ENCODE results near the gene ZFTA.

GRCh38 chr11:63813035-63813562, 44.5 kb upstream of the ZFTA start, which contains the start of gene SPINDOC:
- TF ChIP-seq, protein P1, sequence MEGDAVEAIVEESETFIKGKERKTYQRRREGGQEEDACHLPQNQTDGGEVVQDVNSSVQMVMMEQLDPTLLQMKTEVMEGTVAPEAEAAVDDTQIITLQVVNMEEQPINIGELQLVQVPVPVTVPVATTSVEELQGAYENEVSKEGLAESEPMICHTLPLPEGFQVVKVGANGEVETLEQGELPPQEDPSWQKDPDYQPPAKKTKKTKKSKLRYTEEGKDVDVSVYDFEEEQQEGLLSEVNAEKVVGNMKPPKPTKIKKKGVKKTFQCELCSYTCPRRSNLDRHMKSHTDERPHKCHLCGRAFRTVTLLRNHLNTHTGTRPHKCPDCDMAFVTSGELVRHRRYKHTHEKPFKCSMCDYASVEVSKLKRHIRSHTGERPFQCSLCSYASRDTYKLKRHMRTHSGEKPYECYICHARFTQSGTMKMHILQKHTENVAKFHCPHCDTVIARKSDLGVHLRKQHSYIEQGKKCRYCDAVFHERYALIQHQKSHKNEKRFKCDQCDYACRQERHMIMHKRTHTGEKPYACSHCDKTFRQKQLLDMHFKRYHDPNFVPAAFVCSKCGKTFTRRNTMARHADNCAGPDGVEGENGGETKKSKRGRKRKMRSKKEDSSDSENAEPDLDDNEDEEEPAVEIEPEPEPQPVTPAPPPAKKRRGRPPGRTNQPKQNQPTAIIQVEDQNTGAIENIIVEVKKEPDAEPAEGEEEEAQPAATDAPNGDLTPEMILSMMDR (IDR thresholded peaks at IDR 0.05) = no peak
- no peak for TF ChIP-seq EZH2 (IDR thresholded peaks at IDR 0.05; ENCODE audit: borderline replicate concordance, insufficient read depth, low read depth, low read length, poor library complexity, severe bottlenecking)

Measured in B cell (primary cell).